NCI-H2029 (cell line): ENCODE results near the gene TJP3.
"Not testable (repeated sequence)": the region's sequence is repeated elsewhere in the genome, so short reads cannot be mapped to it uniquely, and the experiment has no call there.

ENCODE experiments used
- DNase-seq: peaks from one replicate; lab custom pipeline; 2025; lab: John Stamatoyannopoulos, UW

Gene TJP3

GRCh38 chr19:3708207-3708931 lies at the start of gene TJP3:
Gene TJP3, plus strand, starts transcription at chr19:3708384. Its CDS starts 20,049 bp downstream, at chr19:3728433.
- peak; percentile 40 for DNase-seq

GRCh38 chr19:3658870-3659745 lies 49.1 kb upstream of the TJP3 start:
- DNase-seq, result no peak

- DNase-seq, result no peak
These were observed 48.5 kb upstream of the TJP3 start for GRCh38 chr19:3659746-3660112.

GRCh38 chr19:3660493-3661219 lies 47.5 kb upstream of the TJP3 start:
- peak; percentile 39 for DNase-seq

GRCh38 chr19:3661284-3662238 lies 46.6 kb upstream of the TJP3 start:
- no peak for DNase-seq

- no peak for DNase-seq
These were observed 44.3 kb upstream of the TJP3 start for GRCh38 chr19:3663838-3664237.

- no peak for DNase-seq
These were observed 43.1 kb upstream of the TJP3 start for GRCh38 chr19:3664879-3665642.

- peak; percentile 6 for DNase-seq
These were observed 42.3 kb upstream of the TJP3 start for GRCh38 chr19:3665681-3666544.

- not testable (repeated sequence) for DNase-seq
These were observed 41.7 kb upstream of the TJP3 start for GRCh38 chr19:3666545-3666856.

- no peak for DNase-seq
These were observed 41.0 kb upstream of the TJP3 start for GRCh38 chr19:3667037-3667638.

- no peak for DNase-seq
These were observed 40.4 kb upstream of the TJP3 start for GRCh38 chr19:3667766-3668165.

- no peak for DNase-seq
These were observed 39.7 kb upstream of the TJP3 start for GRCh38 chr19:3668331-3669081.

- DNase-seq, result no peak
These were observed 38.9 kb upstream of the TJP3 start for GRCh38 chr19:3669082-3669946.

- DNase-seq, result no peak
These were observed 38.0 kb upstream of the TJP3 start for GRCh38 chr19:3669947-3670795.

- DNase-seq, result no peak
These were observed 37.1 kb upstream of the TJP3 start for GRCh38 chr19:3670796-3671679.
